K562 (cell line): ENCODE results near the gene TMEM86A. TPM values are rescaled to one million over a fixed set of nuclear protein-coding genes. Genes with fewer than 3 reads are reported as not detected.

ENCODE experiments used
- ATAC-seq: fragments of 200-7000 bp; cut with Tn5 transposase; 3 replicates; pipeline ENCODE4 v1.9.1; 2020; ENCODE audit warnings: moderate library complexity
- BruUV-seq: library from RNA; stranded (reverse); fragments of 400-500 nt; replicated peaks from 2 replicates; lab custom pipeline; 2021; lab: Mats Ljungman, UMichigan
- CTCF ChIA-PET: fragments of 300-600 bp; formaldehyde crosslinking; extraction: SDS; loops from one replicate; lab custom pipeline; 2021; ENCODE audit warnings: low intra/inter-chr PET ratio; lab: Yijun Ruan, JAX
- POLR2A ChIA-PET: fragments of 300-600, 350-650 bp; sonication (Branson Sonifier 250); formaldehyde crosslinking; extraction: SDS; loops from one replicate; lab custom pipeline; 2021; ENCODE audit warnings: antibody characterized with exemption, inconsistent platforms; lab: Yijun Ruan, JAX
- DNase-seq, 4 experiments: peaks; one replicate each; pipeline versions ENCODE4 v3.0.0 to v3.0.0-alpha.2; 2011 to 2018; ENCODE audit warnings: low spot score in 3 of 4, mixed read lengths in 3 of 4; ENCODE audit errors: extremely low read depth in 1 of 4
- FAIRE-seq: peaks from 2 replicates; lab custom pipeline; 2011; peaks lifted over from hg19 to GRCh38; lab: Jason Lieb, UNC
- H2AFZ ChIP-seq: 2 replicates; pipeline ENCODE4 v1.6.0; 2011; ENCODE audit warnings: low read depth, low read length, control low read depth, inconsistent platforms
- H3K27ac ChIP-seq: fragments of 200-600 bp; 3 replicates; pipeline ENCODE4 v1.8.0; 2011; ENCODE audit warnings: low read depth, mild to moderate bottlenecking, control low read depth, inconsistent platforms, low read length, moderate library complexity, mixed read lengths; ENCODE audit errors: extremely low read depth
- H3K27me3 ChIP-seq, 2 experiments: fragments of 300-600 bp in 1 of 2; 2 replicates in 1 of 2; 3 replicates in 1 of 2; pipeline versions ENCODE4 v1.6.0 to v1.8.0; 2011; ENCODE audit warnings: inconsistent platforms in 2 of 2, low read length in 2 of 2, mild to moderate bottlenecking in 1 of 2, mixed read lengths in 1 of 2, moderate library complexity in 1 of 2; ENCODE audit not compliant: control insufficient read depth in 2 of 2, insufficient read depth in 2 of 2
- H3K36me3 ChIP-seq: fragments of 300-600 bp; 3 replicates; pipeline ENCODE4 v1.8.0; 2011; ENCODE audit warnings: mild to moderate bottlenecking, low read length, inconsistent platforms; ENCODE audit not compliant: control insufficient read depth, insufficient read depth
- H3K4me1 ChIP-seq, 2 experiments: fragments of 200-600 bp in 1 of 2; replicated peaks in 1 of 2; 2 replicates in 1 of 2; 3 replicates in 1 of 2; pipeline versions ENCODE4 v1.5.1 to v1.8.0; 2011; ENCODE audit warnings: inconsistent platforms in 2 of 2, low read length in 2 of 2, mild to moderate bottlenecking in 1 of 2, mixed read lengths in 1 of 2, moderate library complexity in 1 of 2; ENCODE audit not compliant: control insufficient read depth in 2 of 2, insufficient read depth in 2 of 2
- H3K4me2 ChIP-seq: 2 replicates; pipeline ENCODE4 v1.6.1; 2011; ENCODE audit warnings: low read length, control low read depth, inconsistent platforms, mixed read lengths; ENCODE audit not compliant: insufficient read depth
- H3K4me3 ChIP-seq: fragments of 200-600 bp; sonication (generic), shearing (Covaris generic); 2 replicates; pipeline ENCODE4 v1.5.1; 2016; ENCODE audit warnings: control low read depth, inconsistent platforms
- H3K79me2 ChIP-seq: fragments of 200-600 bp; 3 replicates; pipeline ENCODE4 v1.8.0; 2011; ENCODE audit warnings: low read length, inconsistent platforms; ENCODE audit not compliant: control insufficient read depth, insufficient read depth
- H3K9ac ChIP-seq, 2 experiments: 2 replicates each; pipeline versions ENCODE4 v1.6.0 to v1.6.1; 2011; ENCODE audit warnings: low read depth in 2 of 2, low read length in 2 of 2, control low read depth in 1 of 2, inconsistent platforms in 1 of 2, mild to moderate bottlenecking in 1 of 2, mixed read lengths in 1 of 2; ENCODE audit not compliant: insufficient read depth in 1 of 2
- H3K9me1 ChIP-seq: one replicate; pipeline ENCODE4 v1.6.0; 2011; ENCODE audit warnings: inconsistent platforms, mild to moderate bottlenecking, low read length, moderate library complexity; ENCODE audit not compliant: control insufficient read depth, insufficient read depth
- H3K9me3 ChIP-seq: replicated peaks from 2 replicates; pipeline ENCODE4 v1.5.1; 2011; ENCODE audit warnings: low read depth, low read length, inconsistent platforms; ENCODE audit not compliant: control insufficient read depth, insufficient read depth
- H4K20me1 ChIP-seq: replicated peaks from 2 replicates; pipeline ENCODE4 v1.6.1; 2011; ENCODE audit warnings: low read length, inconsistent platforms, mixed read lengths; ENCODE audit not compliant: control insufficient read depth, insufficient read depth
- MED1 ChIP-seq: sonication (generic); formaldehyde crosslinking; IDR thresholded peaks from 2 replicates; pipeline ENCODE4 v1.8.1; 2023; ENCODE audit warnings: missing genetic modification reagents, borderline replicate concordance
- ZNF445 ChIP-seq: fragments of 250-450 bp; sonication (Bioruptor Pico); IDR thresholded peaks from 2 replicates; pipeline ENCODE4 v1.4.0; 2020; ENCODE audit warnings: low read depth, mild to moderate bottlenecking, moderate library complexity
- ZNF57 ChIP-seq: fragments of 450-650 bp; formaldehyde crosslinking; IDR thresholded peaks from 2 replicates; pipeline ENCODE4 v1.4.0; 2020; ENCODE audit warnings: mild to moderate bottlenecking, moderate library complexity
- WGBS: fragments of 100-300 bp; shearing (Covaris generic); methylation state at CpG from one replicate; pipeline ENCODE4 v1.1.6; 2016; ENCODE audit warnings: low coverage, mixed read lengths; ENCODE audit not compliant: insufficient coverage; ENCODE audit errors: missing lambda C conversion rate; 5-methylcytosine and 5-hydroxymethylcytosine counted together
- in situ Hi-C: fragments of 300-500 bp; cut with MboI; formaldehyde crosslinking; loops from 4 replicates; pipeline ENCODE4 v1.15.0; 2018; ENCODE audit warnings: inconsistent platforms, mixed read lengths
- intact Hi-C: fragments of 100-400 bp; cut with micrococcal nuclease; formaldehyde crosslinking; loops from 2 replicates; pipeline ENCODE4 v1.14.2; 2022
- polyA plus RNA-seq, 8 experiments: library from polyadenylated mRNA; depleted of rRNA in 4 of 8; stranded (reverse) in 5 of 8; unstranded in 3 of 8; fragments of >200 nt; fragmentation: Nextera tagmentation in 2 of 8; fragmentation: Illumina TruSeq in 1 of 8; extraction: Ambion mirVana in 2 of 8; extraction: Trizol in 1 of 8; gene quantifications; 2 replicates each; pipeline versions ENCODE4 v1.2.1 to v1.2.3, GENCODE V29; 2011 to 2014; ENCODE audit warnings: inconsistent platforms in 1 of 8, missing spikeins in 1 of 8
- total RNA-seq, 7 experiments: library from RNA; depleted of rRNA in 6 of 7; stranded (reverse); fragments of >200 nt in 6 of 7; fragmentation: Illumina TruSeq in 2 of 7; extraction: Trizol in 2 of 7; gene quantifications; 2 replicates each; pipeline versions ENCODE4 v1.2.1 to v1.2.3, GENCODE V29; 2011 to 2021; ENCODE audit warnings: low replicate concordance in 1 of 7
- TF ChIP-seq, protein P1 (sequence below): fragments of 250-450 bp; sonication (Bioruptor Pico); IDR thresholded peaks from 2 replicates; pipeline ENCODE4 v1.9.0; 2021; ENCODE audit warnings: mild to moderate bottlenecking, inconsistent platforms

TMEM86A gene
- total and polyA plus RNA-seq, 9 of the 15 experiments (the other 6 are each of a cell fraction or from before 2014, with no cell fraction given), result 0.22 to 1.3 (median 0.40) TPM; not detected in 2

DNA sequence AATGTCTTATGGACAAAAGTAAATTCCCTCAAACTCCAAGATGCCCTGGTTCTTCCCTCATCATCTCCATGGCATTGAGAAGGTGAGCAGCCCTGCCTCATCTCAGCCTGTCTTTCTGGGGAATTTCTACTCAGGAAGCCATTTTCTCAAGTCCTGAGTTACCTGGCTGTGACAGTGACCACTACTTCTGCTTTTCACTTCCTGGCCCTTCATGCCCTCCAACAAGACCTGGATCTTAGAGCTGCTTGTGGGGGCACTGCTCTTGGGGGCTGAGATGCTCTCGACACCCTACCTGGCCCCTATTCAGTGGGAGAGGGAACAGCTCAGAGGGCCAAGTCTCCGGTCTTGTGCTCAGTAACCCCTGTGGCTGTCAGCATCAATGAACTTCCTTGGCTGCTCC is 32.9 kb downstream of the TMEM86A start:
- no peaks in the 10 kb centered on the region for H3K9me1 ChIP-seq
- DNase-seq, result no peak
- WGBS, result 0% methylated on average over 2 of the region's 2 CpGs
- H3K27ac ChIP-seq, result no peak overlapping the region
- in situ Hi-C loops, result loop anchor here (5.0 to 25.0 kb wide), 3 partner anchors 74 to 487 kb away; partner anchors contain the start of genes SAA2 and TSG101
- CTCF ChIA-PET, result interaction anchor here (3.4 kb wide), 1 partner anchor 191 kb away, joined by 19 read pairs; no protein-coding TSS in a partner anchor
- peaks cover 14 to 49% of the 10 kb centered on the region in 2 experiments for H3K27me3 ChIP-seq
- no peak for ATAC-seq
- H3K4me3 ChIP-seq, result no peak overlapping the region
- TF ChIP-seq MED1 (CRISPR knock-in tag) (no peak), ZNF57 (CRISPR knock-in tag) (no peak), ZNF445 (no peak)
- TF ChIP-seq, protein P1, sequence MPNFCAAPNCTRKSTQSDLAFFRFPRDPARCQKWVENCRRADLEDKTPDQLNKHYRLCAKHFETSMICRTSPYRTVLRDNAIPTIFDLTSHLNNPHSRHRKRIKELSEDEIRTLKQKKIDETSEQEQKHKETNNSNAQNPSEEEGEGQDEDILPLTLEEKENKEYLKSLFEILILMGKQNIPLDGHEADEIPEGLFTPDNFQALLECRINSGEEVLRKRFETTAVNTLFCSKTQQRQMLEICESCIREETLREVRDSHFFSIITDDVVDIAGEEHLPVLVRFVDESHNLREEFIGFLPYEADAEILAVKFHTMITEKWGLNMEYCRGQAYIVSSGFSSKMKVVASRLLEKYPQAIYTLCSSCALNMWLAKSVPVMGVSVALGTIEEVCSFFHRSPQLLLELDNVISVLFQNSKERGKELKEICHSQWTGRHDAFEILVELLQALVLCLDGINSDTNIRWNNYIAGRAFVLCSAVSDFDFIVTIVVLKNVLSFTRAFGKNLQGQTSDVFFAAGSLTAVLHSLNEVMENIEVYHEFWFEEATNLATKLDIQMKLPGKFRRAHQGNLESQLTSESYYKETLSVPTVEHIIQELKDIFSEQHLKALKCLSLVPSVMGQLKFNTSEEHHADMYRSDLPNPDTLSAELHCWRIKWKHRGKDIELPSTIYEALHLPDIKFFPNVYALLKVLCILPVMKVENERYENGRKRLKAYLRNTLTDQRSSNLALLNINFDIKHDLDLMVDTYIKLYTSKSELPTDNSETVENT (CRISPR knock-in tag), result no peak
- TF ChIP-seq, all 486 proteins: peak for 0
- H3K4me1 ChIP-seq, result peaks cover 0 to 3% of the 10 kb centered on the region in 2 experiments; a peak in 1 of 5 replicates
- H4K20me1 ChIP-seq, result no peaks in the 10 kb centered on the region
- POLR2A ChIA-PET, result interaction anchor here (0.7 kb wide), 1 partner anchor 768 kb away, joined by 3 read pairs; no protein-coding TSS in a partner anchor
- intact Hi-C loops, result loop anchor here (10.0 kb wide), 2 partner anchors 487 to 617 kb away; partner anchors contain the start of gene SAA2
- H3K4me2 ChIP-seq, result no peak overlapping the region
- no TSS peak for BruUV-seq
- H2AFZ ChIP-seq, result no peak overlapping the region
- H3K79me2 ChIP-seq, result no peaks in the 10 kb centered on the region
- H3K9ac ChIP-seq, result no peak overlapping the region
- no peaks in the 10 kb centered on the region for H3K36me3 ChIP-seq
- H3K9me3 ChIP-seq, result no peaks in the 10 kb centered on the region
- no peak for FAIRE-seq
